Right atrium auricular region (tissue), 2 donors: Measurements from ENCODE around the gene WDR91. TPM values are rescaled to one million over a fixed set of nuclear protein-coding genes. Genes with fewer than 3 reads are reported as not detected.

Experiments used
- DNase-seq: peaks from one replicate; pipeline ENCODE4 v3.0.0-alpha.2; 2019; ENCODE audit warnings: low spot score
- H3K27ac ChIP-seq, 2 donors: fragments of 200-600 bp; sonication (generic); 1 replicate in 1 of 2; 2 replicates in 1 of 2; pipeline ENCODE4 v1.5.1; 2016 to 2019
- H3K27me3 ChIP-seq, 2 donors: fragments of 200-600 bp; sonication (generic); one replicate each; pipeline versions ENCODE4 v1.5.1 to v1.6.0; 2017 to 2019
- H3K36me3 ChIP-seq: fragments of 200-600 bp; sonication (generic); one replicate; pipeline ENCODE4 v1.5.1; 2016
- H3K4me1 ChIP-seq, 2 donors: fragments of 200-600 bp; sonication (generic); one replicate each; pipeline versions ENCODE4 v1.5.1 to v1.6.0; 2017 to 2019
- H3K4me3 ChIP-seq, 2 donors: fragments of 200-600 bp; sonication (generic); 1 replicate in 1 of 2; 2 replicates in 1 of 2; pipeline ENCODE4 v1.5.1; 2017 to 2019; ENCODE audit warnings: mild to moderate bottlenecking in 1 of 2, moderate library complexity in 1 of 2
- H3K9me3 ChIP-seq, 2 donors: fragments of 200-600 bp; sonication (generic); one replicate each; pipeline ENCODE4 v1.5.1; 2019
- CTCF ChIP-seq, 2 donors: fragments of 200-600 bp; sonication (generic); IDR thresholded peaks; one replicate each; pipeline ENCODE4 v1.5.1; 2019; ENCODE audit warnings: antibody characterized with exemption in 2 of 2
- total RNA-seq, 2 donors: library from RNA; depleted of rRNA; stranded (reverse); fragments of >200 nt; gene quantifications; one replicate each; pipeline ENCODE4 v1.1.0, GENCODE V29; 2016

WDR91 gene
- total RNA-seq, 2 donors from 2014 or later: 3.3 to 4.5 TPM

GRCh38 chr7:135232087-135232486 lies 20.8 kb upstream of the WDR91 start:
- Histone ChIP-seq H3K4me1 (no peaks in the 10 kb centered on the region), H3K9me3 (no peaks in the 10 kb centered on the region), H3K36me3 (no peaks in the 10 kb centered on the region), H3K27ac (no peak overlapping the region), H3K4me3 (no peak overlapping the region), H3K27me3 (no peaks in the 10 kb centered on the region)
- no peak for TF ChIP-seq CTCF (IDR thresholded peaks at IDR 0.05)
- DNase-seq: no peak

GRCh38 chr7:135231686-135232085 lies 20.4 kb upstream of the WDR91 start:
- H3K4me3 ChIP-seq: no peak overlapping the region
- TF ChIP-seq CTCF (IDR thresholded peaks at IDR 0.05): no peak
- H3K9me3 ChIP-seq: no peaks in the 10 kb centered on the region
- H3K4me1 ChIP-seq: no peaks in the 10 kb centered on the region
- no peaks in the 10 kb centered on the region for H3K36me3 ChIP-seq
- no peak overlapping the region for H3K27ac ChIP-seq
- H3K27me3 ChIP-seq: no peaks in the 10 kb centered on the region
- DNase-seq: no peak

DNA sequence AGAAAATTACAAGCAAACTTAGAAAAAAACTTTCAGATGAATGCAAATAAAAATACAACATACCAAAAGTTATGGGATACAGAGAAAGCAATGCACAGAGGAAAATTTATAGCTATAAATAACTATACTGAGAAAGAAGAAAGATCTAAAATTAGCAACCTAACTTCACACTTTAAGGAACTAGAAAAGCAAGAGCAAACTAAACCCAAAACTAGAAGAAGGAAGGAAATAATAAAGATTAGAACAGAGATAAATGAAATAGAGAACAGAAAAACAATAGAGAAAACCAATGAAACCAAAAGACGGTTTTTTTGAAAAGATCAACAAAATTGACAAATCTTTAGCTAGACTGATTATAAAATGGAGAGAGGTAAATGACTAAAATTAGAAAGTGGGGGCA lies 12.7 kb upstream of the WDR91 start:
- no peak for TF ChIP-seq CTCF (IDR thresholded peaks at IDR 0.05)
- Histone ChIP-seq H3K4me1 (no peaks in the 10 kb centered on the region), H3K27ac (no peak overlapping the region), H3K4me3 (no peak overlapping the region), H3K27me3 (no peaks in the 10 kb centered on the region), H3K36me3 (no peaks in the 10 kb centered on the region), H3K9me3 (no peaks in the 10 kb centered on the region)
- no peak for DNase-seq

GRCh38 chr7:135217645-135218509 lies 6.6 kb upstream of the WDR91 start:
- no peak for TF ChIP-seq CTCF (IDR thresholded peaks at IDR 0.05)
- DNase-seq: no peak
- Histone ChIP-seq H3K27me3 (no peaks in the 10 kb centered on the region), H3K36me3 (no peaks in the 10 kb centered on the region), H3K4me1 (no peaks in the 10 kb centered on the region), H3K9me3 (no peaks in the 10 kb centered on the region), H3K4me3 (no peak overlapping the region), H3K27ac (no peak overlapping the region)

DNA sequence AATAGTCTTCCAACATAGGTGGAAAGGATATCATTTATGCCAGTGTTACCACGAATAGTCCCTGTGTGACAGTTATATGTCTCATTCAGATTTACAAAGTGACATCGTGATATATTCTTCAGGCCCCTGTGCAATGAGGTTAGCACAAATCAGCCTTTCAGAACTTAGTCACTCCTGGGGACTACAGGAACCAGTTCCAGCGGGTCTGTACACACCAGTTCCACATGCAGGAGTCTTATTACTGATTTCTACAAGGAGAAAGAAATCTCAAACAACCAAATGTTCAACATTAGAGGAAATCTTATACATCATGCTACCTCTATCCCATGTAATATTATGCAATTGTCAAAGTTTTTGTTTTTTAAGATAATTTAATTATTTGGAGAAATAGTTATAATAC lies 4.4 kb upstream of the WDR91 start:
- no peak overlapping the region for H3K27ac ChIP-seq
- peaks cover 0 to under 1% of the 10 kb centered on the region in 2 donors for H3K4me1 ChIP-seq
- no peak for TF ChIP-seq CTCF (IDR thresholded peaks at IDR 0.05)
- H3K9me3 ChIP-seq: no peaks in the 10 kb centered on the region
- H3K36me3 ChIP-seq: no peaks in the 10 kb centered on the region
- no peak overlapping the region for H3K4me3 ChIP-seq
- no peaks in the 10 kb centered on the region for H3K27me3 ChIP-seq
- DNase-seq: no peak

GRCh38 chr7:135215180-135215579 lies 3.9 kb upstream of the WDR91 start:
- no peak overlapping the region for H3K4me3 ChIP-seq
- no peak for DNase-seq
- H3K9me3 ChIP-seq: no peaks in the 10 kb centered on the region
- no peaks in the 10 kb centered on the region for H3K36me3 ChIP-seq
- no peaks in the 10 kb centered on the region for H3K27me3 ChIP-seq
- peaks cover 0 to 6% of the 10 kb centered on the region in 2 donors for H3K4me1 ChIP-seq
- no peak for TF ChIP-seq CTCF (IDR thresholded peaks at IDR 0.05)
- H3K27ac ChIP-seq: no peak overlapping the region
